ENCODE measurements around the gene PAQR3. TPM values are rescaled to one million over a fixed set of nuclear protein-coding genes. Genes with fewer than 3 reads are reported as not detected.

The PAQR3 gene, protein sequence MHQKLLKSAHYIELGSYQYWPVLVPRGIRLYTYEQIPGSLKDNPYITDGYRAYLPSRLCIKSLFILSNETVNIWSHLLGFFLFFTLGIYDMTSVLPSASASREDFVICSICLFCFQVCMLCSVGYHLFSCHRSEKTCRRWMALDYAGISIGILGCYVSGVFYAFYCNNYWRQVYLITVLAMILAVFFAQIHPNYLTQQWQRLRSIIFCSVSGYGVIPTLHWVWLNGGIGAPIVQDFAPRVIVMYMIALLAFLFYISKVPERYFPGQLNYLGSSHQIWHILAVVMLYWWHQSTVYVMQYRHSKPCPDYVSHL
- total RNA-seq (2021; fragmentation: NEBNext Ultra II Directional; extraction: Animal tissue kit (Norgen Biotek cat#: 25700)) (29.5 and 35.2 TPM in 2 replicates), polyA plus RNA-seq (2011; rRNA removed) (19.7 and 28.9 TPM in 2 replicates), polyA minus RNA-seq (2011; rRNA and poly(A)+ RNA removed) (59.8 and 60.9 TPM in 2 replicates)
- 21.9 TPM for polyA plus RNA-seq (2011; cell fraction: cytosol; rRNA removed)
- polyA plus RNA-seq (2011; cell fraction: nucleus; rRNA removed), result 13.9 TPM
- 12.7 to 22.0 TPM (median 16.5 TPM) in 4 replicates for polyA plus RNA-seq (2012, experiment 1 of 2)
- 2.6 TPM for polyA plus RNA-seq (2012, experiment 2 of 2)
- polyA plus RNA-seq (2013, experiment 1 of 2), result 20.3 TPM
- 21.0 TPM for polyA plus RNA-seq (2013, experiment 2 of 2)
- 28.7 TPM for polyA minus RNA-seq (2011; cell fraction: cytosol; rRNA and poly(A)+ RNA removed)
- polyA minus RNA-seq (2011; cell fraction: nucleus; rRNA and poly(A)+ RNA removed), result 41.6 TPM
- long read RNA-seq, experiment 1, full-length matches to known transcripts, result 7 of 23 reads
- long read RNA-seq, experiment 1, partial matches to known transcripts, result 3 of 23 reads
- long read RNA-seq, experiment 1, other reads (novel, unspliced or antisense), result 13 of 23 reads
- long read RNA-seq, experiment 2, partial matches to known transcripts, result 0 of 3 reads
- long read RNA-seq, experiment 2, other reads (novel, unspliced or antisense), result 3 of 3 reads

DNA sequence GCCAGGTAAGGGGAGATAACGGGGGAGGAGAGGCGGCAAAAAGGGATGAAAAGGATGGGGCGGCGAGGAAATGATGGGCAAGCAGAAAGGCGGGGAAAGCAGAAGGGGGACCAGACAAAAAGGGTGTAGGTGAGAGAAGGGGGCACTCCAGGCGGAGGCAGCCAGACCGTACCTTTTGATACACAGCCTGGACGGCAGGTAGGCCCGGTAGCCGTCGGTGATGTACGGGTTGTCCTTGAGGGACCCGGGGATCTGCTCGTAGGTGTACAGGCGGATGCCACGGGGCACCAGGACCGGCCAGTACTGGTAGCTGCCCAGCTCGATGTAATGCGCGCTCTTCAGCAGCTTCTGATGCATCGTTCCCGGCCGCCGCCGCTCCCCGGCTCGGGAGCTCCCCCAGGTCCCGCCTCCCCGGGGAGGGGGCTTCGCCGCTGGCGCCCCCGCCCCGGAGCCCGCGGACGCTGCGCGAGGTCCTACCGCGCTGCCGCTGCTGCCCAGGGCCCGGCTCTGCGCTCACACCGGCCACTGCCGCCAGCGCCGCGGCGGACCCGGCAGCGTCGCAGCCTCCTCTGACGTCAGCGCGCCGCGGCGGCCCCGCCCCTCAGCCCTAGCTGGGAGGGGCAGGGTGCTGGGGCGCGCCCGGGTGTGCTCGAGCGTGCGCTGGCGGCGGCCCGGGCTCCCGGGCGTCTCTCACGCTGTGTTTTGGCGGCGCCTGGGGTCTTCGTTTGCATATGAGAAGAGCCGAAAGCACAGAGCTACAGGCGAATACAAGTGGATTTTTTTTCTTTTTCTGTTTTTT, at the start of gene PAQR3:
Gene PAQR3 (minus strand): TSS at position 571 of the 799 bp plus-strand sequence. CDS start 214 bp downstream, at position 357.
- H3K79me1 ChIP-seq (ENCODE audit: low read depth, low read length), result no peaks in the 10 kb centered on the region; the same call in 1 of the 2 replicates
- POLR2A ChIA-PET (ENCODE audit: partially characterized antibody), result interaction anchor here (0.5 to 1.3 kb wide), 3 partner anchors 25 to 1779 kb away, joined by 3 to 4 read pairs (median 3); no protein-coding TSS in a partner anchor
- no peak within 1 kb of the TSS for H2AK5ac ChIP-seq (ENCODE audit: low read depth, low read length)
- H3K79me2 ChIP-seq (ENCODE audit: control insufficient read depth in 1 of 2, insufficient read depth in 2 of 2, low read length in 2 of 2), result peaks cover 0 to 17% of the 10 kb centered on the region in 2 experiments; a peak in 3 of 4 replicates
- peak within 1 kb of the TSS; percentile 36; the same call in 1 of the 2 replicates for H3K18ac ChIP-seq (ENCODE audit: extremely low read depth, low read length)
- CTCF ChIA-PET (ENCODE audit: partially characterized antibody), result interaction anchor here (3.3 kb wide), 1 partner anchor 14 kb away, joined by 13 read pairs; no protein-coding TSS in a partner anchor
- no peaks in the 10 kb centered on the region for H3K36me3 ChIP-seq (ENCODE audit: control insufficient read depth in 2 of 4, insufficient read depth in 4 of 4, low read length in 3 of 4)
- H3K9me3 ChIP-seq (ENCODE audit: insufficient read depth in 2 of 2, low read depth in 1 of 2, low read length in 1 of 2), result no peaks in the 10 kb centered on the region
- H3K23ac ChIP-seq (ENCODE audit: insufficient read length), result no peak within 1 kb of the TSS
- H3K4me1 ChIP-seq (replicated peaks in 1 of 4; ENCODE audit: control insufficient read depth in 3 of 4, insufficient read depth in 4 of 4, low read length in 3 of 4), result peaks cover 0 to 14% (median 3%) of the 10 kb centered on the region in 4 experiments; a peak in 3 of 7 replicates
- peaks cover 2 to 4% of the 10 kb centered on the region in 2 experiments for H4K20me1 ChIP-seq (replicated peaks in 1 of 2; ENCODE audit: control insufficient read depth in 1 of 2, insufficient read depth in 2 of 2, low read length in 2 of 2)
- peak within 1 kb of the TSS; percentile 75 to 93 (median 82) for H3K9ac ChIP-seq (replicated peaks in 1 of 4; ENCODE audit: extremely low read depth in 1 of 4, low read depth in 3 of 4, low read length in 3 of 4)
- peak within 1 kb of the TSS; percentile 8 for H4K5ac ChIP-seq (ENCODE audit: insufficient read length, low read depth, low read length)
- no peak within 1 kb of the TSS for H3K4ac ChIP-seq (replicated peaks; ENCODE audit: insufficient read length, low read depth, low read length)
- no peak within 1 kb of the TSS for H2BK120ac ChIP-seq (replicated peaks; ENCODE audit: low read depth, low read length)
- H4K91ac ChIP-seq (replicated peaks; ENCODE audit: insufficient read length, low read length), result no peak within 1 kb of the TSS
- peak within 1 kb of the TSS; percentile 80 to 81 for H3K4me2 ChIP-seq (ENCODE audit: insufficient read depth in 1 of 2, low read depth in 2 of 2, low read length in 2 of 2)
- H2BK20ac ChIP-seq (ENCODE audit: low read length), result no peak within 1 kb of the TSS
- 0 out of 2 replicates have a peak within 1 kb of the TSS, but pooled peaks have one; percentile 29 for H2BK12ac ChIP-seq (ENCODE audit: low read depth, low read length)
- H3K23me2 ChIP-seq (ENCODE audit: low read depth, low read length), result peaks cover 5% of the 10 kb centered on the region; the same call in 1 of the 2 replicates
- DNase-seq (ENCODE audit: low read depth in 1 of 2, low spot score in 2 of 2) (peak; percentile 58 to 91), FAIRE-seq (no peak)
- H4K8ac ChIP-seq (ENCODE audit: extremely low read depth, insufficient read depth, low read length), result peak within 1 kb of the TSS; percentile 93
- no peak within 1 kb of the TSS for H3K56ac ChIP-seq (replicated peaks; ENCODE audit: insufficient read length, low read depth, low read length)
- peak within 1 kb of the TSS; percentile 64; the same call in 1 of the 2 replicates for H2BK5ac ChIP-seq (ENCODE audit: low read depth, low read length)
- WGBS, 2 experiments (ENCODE audit: extremely low coverage in 1 of 2, insufficient coverage in 1 of 2, insufficient read length in 1 of 2, insufficient replicate concordance in 2 of 2, low coverage in 1 of 2, low lambda C conversion rate in 2 of 2, missing lambda C conversion rate in 1 of 2), result 1% methylated on average over 26 of the region's 77 CpGs; no CpG with 5 or more reads in 1 of the 2 experiments
- H2AFZ ChIP-seq (ENCODE audit: low read length), result peak within 1 kb of the TSS; percentile 99
- H3K14ac ChIP-seq (ENCODE audit: insufficient read length), result no peak within 1 kb of the TSS
- peak within 1 kb of the TSS; percentile 61 to 95 (median 86) for H3K4me3 ChIP-seq (ENCODE audit: extremely low read depth in 1 of 4, insufficient read depth in 2 of 4, low read depth in 3 of 4, low read length in 4 of 4)
- peak within 1 kb of the TSS; percentile 79 for H3K27ac ChIP-seq (ENCODE audit: low read depth, low read length)
- H3K27me3 ChIP-seq (replicated peaks in 1 of 4; ENCODE audit: control insufficient read depth in 3 of 4, extremely low read depth in 1 of 4, insufficient read depth in 3 of 4, low read length in 3 of 4), result peaks cover 0 to 13% (median 3%) of the 10 kb centered on the region in 4 experiments; a peak in 4 of 7 replicates
- no peak within 1 kb of the TSS; the same call in 1 of the 2 replicates for H2BK15ac ChIP-seq (ENCODE audit: low read length)
- no peak for TF ChIP-seq RNF2 (IDR thresholded peaks at IDR 0.05; ENCODE audit: borderline replicate concordance, low read depth, low read length, missing control alignments, poor library complexity, severe bottlenecking)
- no peak for TF ChIP-seq CTBP2 (IDR thresholded peaks at IDR 0.05; ENCODE audit: borderline replicate concordance, insufficient read depth, insufficient read length, low read length)
- TF ChIP-seq SIN3A (conservative IDR thresholded peaks at IDR 0.05 in 1 of 2, IDR thresholded peaks at IDR 0.05 in 1 of 2; ENCODE audit: low read depth in 1 of 2, low read length in 2 of 2), result peak in 1 of 2 experiments; percentile 83; a peak in 2 of 4 replicates
- no peak for TF ChIP-seq RFX5 (IDR thresholded peaks at IDR 0.05; ENCODE audit: borderline replicate concordance, low read depth, low read length)
- TF ChIP-seq POU5F1 (IDR thresholded peaks at IDR 0.05; ENCODE audit: low read depth, low read length), result no peak

All from H1 (cell line).